Natural killer cell treated with Interleukin-12 subunit alpha and Interleukin-12 subunit beta and Interleukin-15 and Interleukin-18, amount 100 ng/mL, for 72 hours (primary cell): ENCODE data around the gene DNAH10. TPM values are rescaled to one million over a fixed set of nuclear protein-coding genes. Genes with fewer than 3 reads are reported as not detected.
A peak's percentile ranks its signal among the peaks of the same experiment; 100 is the strongest.

Experiments used
- ATAC-seq, 2 donors: fragments of 150-1000 bp; cut with Tn5 transposase in 1 of 2; sonication (Bioruptor Pico), chemical (Tn5 transposase) in 1 of 2; 2 replicates each; pipeline ENCODE4 v1.10.0; 2021
- DNase-seq: peaks from one replicate; pipeline ENCODE4 v3.0.0; 2022; ENCODE audit warnings: low spot score
- H3K27ac Mint-ChIP-seq, 2 donors: 1 replicate in 1 of 2; 2 replicates in 1 of 2; pipeline ENCODE4 v1.8.0; 2022; ENCODE audit warnings: mixed read lengths in 2 of 2, mild to moderate bottlenecking in 1 of 2, moderate library complexity in 1 of 2
- H3K27me3 Mint-ChIP-seq, 2 donors: 1 replicate in 1 of 2; 2 replicates in 1 of 2; pipeline ENCODE4 v1.8.0; 2022; ENCODE audit warnings: mixed read lengths in 2 of 2
- H3K36me3 Mint-ChIP-seq: one replicate; pipeline ENCODE4 v1.8.0; 2022; ENCODE audit warnings: mixed read lengths
- H3K4me1 Mint-ChIP-seq, 2 donors: 1 replicate in 1 of 2; 2 replicates in 1 of 2; pipeline ENCODE4 v1.8.0; 2022; ENCODE audit warnings: low read depth in 2 of 2, mixed read lengths in 2 of 2, mild to moderate bottlenecking in 1 of 2
- H3K4me3 Mint-ChIP-seq: one replicate; pipeline ENCODE4 v1.8.0; 2022; ENCODE audit warnings: mixed read lengths
- H3K9me3 Mint-ChIP-seq: 2 replicates; pipeline ENCODE4 v1.8.0; 2022; ENCODE audit warnings: mixed read lengths
- total RNA-seq, 2 donors: library from RNA; stranded (reverse); gene quantifications; one replicate each; pipeline ENCODE4 v1.2.3, GENCODE V29; 2022

Gene DNAH10
- under 1 TPM; 0.29 to 0.36 TPM for total RNA-seq

DNA sequence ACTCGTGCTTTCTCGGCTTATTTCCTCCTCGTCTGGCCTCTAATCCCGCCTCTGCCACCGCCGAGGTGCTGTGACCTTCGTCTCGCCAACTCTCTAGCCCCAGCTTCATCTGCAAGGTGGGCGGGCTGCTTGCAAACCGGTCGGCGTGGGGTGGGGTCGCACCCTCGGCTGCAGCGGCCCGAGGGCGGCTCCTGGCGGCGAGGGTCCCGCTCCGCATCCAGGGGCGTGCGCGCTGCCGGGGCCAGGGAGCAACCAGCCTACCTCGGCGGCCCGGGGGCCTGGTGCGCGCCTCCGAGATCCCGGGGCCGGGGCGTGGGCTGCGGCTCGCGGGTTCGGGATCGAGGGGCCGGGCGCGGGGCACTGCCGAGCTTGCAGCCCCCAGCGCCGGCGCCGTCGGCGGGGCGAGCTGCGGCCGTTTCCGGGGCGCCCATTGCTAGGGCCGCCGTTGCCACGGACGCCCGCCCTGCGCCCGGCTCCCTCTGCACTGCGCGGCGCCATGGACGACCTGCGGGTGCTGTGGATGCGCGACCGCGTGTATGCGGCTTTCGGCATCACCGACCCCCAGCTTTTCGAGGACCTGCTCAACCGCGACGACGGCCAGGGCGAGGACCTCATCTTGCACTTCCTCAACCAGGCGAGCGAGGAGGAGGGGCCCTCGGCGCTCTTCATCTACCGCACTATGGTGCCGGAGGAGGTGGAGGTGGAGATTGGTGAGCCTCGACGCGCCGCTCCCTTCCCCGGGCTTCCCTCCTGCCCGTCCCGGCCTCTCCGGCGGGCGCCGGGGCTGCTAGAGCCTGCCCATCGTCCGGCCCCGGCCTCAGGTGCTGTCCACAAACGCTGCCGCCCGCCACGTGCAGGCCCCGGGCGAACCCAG is at the start of gene DNAH10:
Gene DNAH10 (plus strand): TSS at position 461 of the 874 bp plus-strand sequence. CDS start 36 bp downstream, at position 497.
- Mint-ChIP-seq H3K9me3 (no peaks in the 10 kb centered on the region), H3K27ac (no peak within 1 kb of the TSS), H3K36me3 (peaks cover 7% of the 10 kb centered on the region), H3K4me1 (peaks cover 0 to under 1% of the 10 kb centered on the region in 2 donors), H3K4me3 (peak within 1 kb of the TSS; percentile 50), H3K27me3 (peaks cover 2 to 8% of the 10 kb centered on the region in 2 donors)
- ATAC-seq (peak; percentile 88 to 90), DNase-seq (no peak)

GRCh38 chr12:123712780-123713319 is 49.3 kb upstream of the DNAH10 start:
- H3K27me3 Mint-ChIP-seq: no peaks in the 10 kb centered on the region
- no peak for DNase-seq
- ATAC-seq: no peak
- no peaks in the 10 kb centered on the region for H3K36me3 Mint-ChIP-seq
- H3K4me1 Mint-ChIP-seq: peaks cover 29 to 36% of the 10 kb centered on the region in 2 donors
- no peaks in the 10 kb centered on the region for H3K9me3 Mint-ChIP-seq
- H3K4me3 Mint-ChIP-seq: peak overlapping the region; percentile 95
- H3K27ac Mint-ChIP-seq: peak overlapping the region; percentile 79 to 85

- Mint-ChIP-seq H3K27ac (peak overlapping the region; percentile 79 to 85), H3K4me3 (peak overlapping the region; percentile 95), H3K9me3 (no peaks in the 10 kb centered on the region), H3K36me3 (no peaks in the 10 kb centered on the region), H3K4me1 (peaks cover 29 to 36% of the 10 kb centered on the region in 2 donors), H3K27me3 (no peaks in the 10 kb centered on the region)
- no peak for ATAC-seq
- no peak for DNase-seq
These were observed 48.7 kb upstream of the DNAH10 start for GRCh38 chr12:123713398-123713797.

- H3K27ac Mint-ChIP-seq: peak overlapping the region; percentile 79 to 85
- peaks cover 29 to 36% of the 10 kb centered on the region in 2 donors for H3K4me1 Mint-ChIP-seq
- H3K36me3 Mint-ChIP-seq: no peaks in the 10 kb centered on the region
- no peak for ATAC-seq
- peak overlapping the region; percentile 95 for H3K4me3 Mint-ChIP-seq
- DNase-seq: no peak
- no peaks in the 10 kb centered on the region for H3K27me3 Mint-ChIP-seq
- H3K9me3 Mint-ChIP-seq: no peaks in the 10 kb centered on the region
These were observed 48.1 kb upstream of the DNAH10 start for GRCh38 chr12:123713823-123714585.

DNA sequence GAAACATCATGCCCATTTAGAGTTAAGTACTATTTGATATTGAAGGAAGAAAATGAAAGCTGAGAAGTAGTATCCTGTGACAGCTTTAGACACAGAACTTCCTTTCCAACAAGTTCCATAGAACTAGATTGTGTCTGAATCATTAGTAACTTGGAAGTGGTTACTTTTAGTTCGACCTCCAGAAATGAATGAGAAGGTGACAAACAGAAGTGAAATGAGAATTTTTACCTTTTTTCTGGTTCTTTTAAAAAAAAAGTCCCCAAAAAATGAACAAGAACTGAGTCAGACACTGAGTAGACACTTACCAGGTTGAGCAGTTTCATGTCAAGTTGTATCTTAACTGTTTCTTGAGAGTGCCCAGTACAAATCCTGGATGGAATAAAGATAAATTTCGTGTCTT is 46.9 kb upstream of the DNAH10 start:
- Mint-ChIP-seq H3K27me3 (no peaks in the 10 kb centered on the region), H3K9me3 (no peaks in the 10 kb centered on the region), H3K36me3 (peaks cover 4% of the 10 kb centered on the region), H3K27ac (peak overlapping the region; percentile 79 to 85), H3K4me3 (peak overlapping the region; percentile 95), H3K4me1 (peaks cover 29 to 43% of the 10 kb centered on the region in 2 donors)
- DNase-seq: no peak
- ATAC-seq: peak in 1 of 2 donors; percentile 5

DNA sequence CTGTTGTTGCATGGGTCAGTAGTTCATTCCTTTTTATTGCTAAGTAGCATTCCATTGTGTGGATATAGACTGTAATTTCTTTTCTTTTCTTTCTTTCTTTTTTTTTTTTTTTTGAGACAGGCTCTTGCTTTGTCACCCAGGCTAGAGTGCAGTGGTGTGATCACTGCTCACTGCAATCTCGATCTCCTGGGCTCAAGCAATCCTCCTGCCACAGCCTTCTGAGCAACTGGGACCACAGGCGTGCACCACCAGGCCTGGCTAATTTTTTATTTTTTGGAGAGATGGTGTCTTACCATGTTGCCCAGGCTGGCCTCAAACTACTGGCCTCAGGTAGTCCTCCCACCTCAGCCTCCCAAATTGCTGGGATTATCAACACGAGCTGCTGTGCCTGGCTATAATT is 44.8 kb upstream of the DNAH10 start:
- H3K9me3 Mint-ChIP-seq: no peaks in the 10 kb centered on the region
- H3K36me3 Mint-ChIP-seq: peaks cover 5% of the 10 kb centered on the region
- H3K4me3 Mint-ChIP-seq: no peak overlapping the region
- ATAC-seq: no peak
- peaks cover 23 to 39% of the 10 kb centered on the region in 2 donors for H3K4me1 Mint-ChIP-seq
- H3K27ac Mint-ChIP-seq: no peak overlapping the region
- no peaks in the 10 kb centered on the region for H3K27me3 Mint-ChIP-seq
- no peak for DNase-seq

DNA sequence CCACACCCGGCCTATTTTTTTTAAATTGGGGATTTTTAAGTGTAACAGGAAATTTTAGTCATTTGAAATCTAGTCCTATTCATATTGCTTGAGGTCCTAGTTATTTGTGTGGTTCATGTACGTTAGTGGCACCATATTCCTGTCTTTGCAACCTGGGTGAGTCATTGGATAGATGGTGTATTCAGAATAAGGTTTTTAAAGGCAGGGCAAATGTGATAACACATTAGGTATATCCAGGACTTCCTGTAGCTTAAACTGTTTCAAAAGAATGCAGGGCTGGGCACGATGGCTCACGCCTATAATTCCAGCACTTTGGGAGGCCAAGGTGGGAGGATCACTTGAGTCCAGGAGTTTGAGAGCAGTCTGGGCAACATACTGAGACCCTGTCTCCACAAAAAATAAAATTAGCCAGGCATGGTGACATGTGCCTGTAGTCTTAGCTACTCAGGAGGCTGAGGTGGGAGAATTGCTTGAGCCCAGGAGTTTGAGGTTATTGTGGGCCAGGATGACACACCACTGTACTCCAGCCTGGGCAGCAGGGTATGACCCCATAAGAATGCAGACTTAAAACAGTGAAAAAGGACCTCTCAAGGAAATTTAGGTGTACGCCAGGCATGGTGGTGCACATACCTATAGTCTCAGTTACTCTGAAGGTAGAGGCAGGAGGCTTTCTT is 41.8 kb upstream of the DNAH10 start:
- Mint-ChIP-seq H3K27me3 (no peaks in the 10 kb centered on the region), H3K4me1 (peaks cover 3 to 12% of the 10 kb centered on the region in 2 donors), H3K4me3 (peak overlapping the region; percentile 59), H3K27ac (peak overlapping the region; percentile 78 to 83), H3K9me3 (no peaks in the 10 kb centered on the region), H3K36me3 (peaks cover 5% of the 10 kb centered on the region)
- ATAC-seq (peak in 1 of 2 donors; percentile 67), DNase-seq (no peak)

- ATAC-seq (no peak), DNase-seq (no peak)
- no peaks in the 10 kb centered on the region for H3K9me3 Mint-ChIP-seq
- peaks cover 3 to 10% of the 10 kb centered on the region in 2 donors for H3K4me1 Mint-ChIP-seq
- H3K27me3 Mint-ChIP-seq: no peaks in the 10 kb centered on the region
- peaks cover 5% of the 10 kb centered on the region for H3K36me3 Mint-ChIP-seq
- H3K27ac Mint-ChIP-seq: no peak overlapping the region
- H3K4me3 Mint-ChIP-seq: no peak overlapping the region
These were observed 40.9 kb upstream of the DNAH10 start for GRCh38 chr12:123721245-123721644.

- Mint-ChIP-seq H3K9me3 (no peaks in the 10 kb centered on the region), H3K4me1 (peaks cover 0 to 10% of the 10 kb centered on the region in 2 donors), H3K36me3 (peaks cover 10% of the 10 kb centered on the region), H3K27ac (no peak overlapping the region), H3K4me3 (no peak overlapping the region), H3K27me3 (no peaks in the 10 kb centered on the region)
- DNase-seq (no peak), ATAC-seq (no peak)
These were observed 39.1 kb upstream of the DNAH10 start for GRCh38 chr12:123723011-123723410.

- ATAC-seq (peak in 1 of 2 donors; percentile 72), DNase-seq (no peak)
- H3K36me3 Mint-ChIP-seq: peaks cover 16% of the 10 kb centered on the region
- no peaks in the 10 kb centered on the region for H3K27me3 Mint-ChIP-seq
- peak overlapping the region in 1 of 2 donors; percentile 54 for H3K27ac Mint-ChIP-seq
- H3K4me3 Mint-ChIP-seq: peak overlapping the region; percentile 27
- no peaks in the 10 kb centered on the region for H3K9me3 Mint-ChIP-seq
- H3K4me1 Mint-ChIP-seq: peaks cover 0 to 10% of the 10 kb centered on the region in 2 donors
These were observed 38.3 kb upstream of the DNAH10 start for GRCh38 chr12:123723765-123724164.

DNA sequence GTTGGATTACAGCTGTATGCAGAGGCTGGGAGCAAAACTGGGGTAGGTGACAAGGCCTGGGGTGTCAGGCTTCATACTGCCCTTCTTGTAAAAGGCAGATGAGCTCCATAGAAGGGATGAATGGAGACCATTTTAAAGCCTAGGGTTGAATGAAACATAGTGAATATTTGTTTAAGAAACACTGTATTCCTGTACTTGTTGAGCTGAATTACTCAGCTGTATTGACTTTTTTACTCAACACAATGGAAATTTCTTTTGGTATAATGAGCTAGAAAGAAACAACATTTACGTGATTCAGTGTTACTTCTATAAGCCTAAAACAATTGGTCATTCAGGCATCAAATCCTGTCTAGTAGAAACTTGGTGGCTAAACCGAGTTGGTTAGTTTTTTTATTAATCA is 35.9 kb upstream of the DNAH10 start:
- Mint-ChIP-seq H3K4me1 (no peaks in the 10 kb centered on the region), H3K27ac (peak overlapping the region in 1 of 2 donors; percentile 63), H3K36me3 (peaks cover 20% of the 10 kb centered on the region), H3K4me3 (peak overlapping the region; percentile 28), H3K9me3 (no peaks in the 10 kb centered on the region), H3K27me3 (no peaks in the 10 kb centered on the region)
- no peak for DNase-seq
- ATAC-seq: peak in 1 of 2 donors; percentile 44

GRCh38 chr12:123726962-123727361 is 35.1 kb upstream of the DNAH10 start:
- Mint-ChIP-seq H3K27me3 (no peaks in the 10 kb centered on the region), H3K4me3 (no peak overlapping the region)
- no peak for DNase-seq

DNA sequence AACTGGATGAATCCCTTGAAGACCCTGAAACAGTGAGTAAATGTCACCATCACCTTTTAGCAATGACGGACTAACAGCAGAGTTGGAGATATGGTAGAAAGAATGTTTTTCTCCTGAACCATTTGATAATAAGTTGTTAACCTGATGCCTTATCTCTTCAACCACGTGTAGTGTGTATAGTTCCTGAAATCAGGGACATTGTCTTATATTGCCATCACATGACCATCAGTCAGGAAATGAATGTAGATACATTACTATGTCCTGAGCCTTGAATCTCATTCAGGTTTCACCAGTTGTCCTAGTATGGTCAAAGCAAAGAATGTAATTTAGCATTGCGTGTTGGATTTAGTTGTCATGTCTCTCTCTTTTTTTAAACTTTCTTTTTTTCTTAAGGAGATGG is 34.2 kb upstream of the DNAH10 start:
- H3K4me3 Mint-ChIP-seq: no peak overlapping the region
- H3K9me3 Mint-ChIP-seq: no peaks in the 10 kb centered on the region
- peak overlapping the region in 1 of 2 donors; percentile 47 for H3K27ac Mint-ChIP-seq
- DNase-seq: no peak
- ATAC-seq: no peak
- no peaks in the 10 kb centered on the region for H3K27me3 Mint-ChIP-seq
- peaks cover 36% of the 10 kb centered on the region for H3K36me3 Mint-ChIP-seq
- no peaks in the 10 kb centered on the region for H3K4me1 Mint-ChIP-seq

More at GRCh38 chr12:123726962-123727361, 35.1 kb upstream of the DNAH10 start:
- H3K4me1 Mint-ChIP-seq: no peaks in the 10 kb centered on the region
- no peak for ATAC-seq
- H3K36me3 Mint-ChIP-seq: peaks cover 27% of the 10 kb centered on the region
- peak overlapping the region in 1 of 2 donors; percentile 63 for H3K27ac Mint-ChIP-seq
- H3K9me3 Mint-ChIP-seq: no peaks in the 10 kb centered on the region
